ENCODE data around the gene GPRASP2.

GRCh38 chrX:102708900-102709299 is 3.3 kb upstream of the GPRASP2 start:
- no peak for TF ChIP-seq CTCF (conservative IDR thresholded peaks at IDR 0.05; ENCODE audit: low read length)
- no peak for TF ChIP-seq EZH2phosphoT487 (IDR thresholded peaks at IDR 0.05; ENCODE audit: borderline replicate concordance)
